NB4 (cell line): ENCODE measurements around the gene WDR33.

Experiments
- DNase-seq: peaks from one replicate; pipeline ENCODE4 v3.0.0; 2010; ENCODE audit warnings: low read depth
- H3K4me3 ChIP-seq: one replicate; pipeline ENCODE4 v1.5.1; 2011; ENCODE audit warnings: mild to moderate bottlenecking, low read depth, low read length, moderate library complexity
- CTCF ChIP-seq: IDR thresholded peaks from one replicate; pipeline ENCODE4 v1.5.1; 2012; ENCODE audit warnings: low read depth, low read length
- MAX ChIP-seq: IDR thresholded peaks from 2 replicates; pipeline ENCODE4 v1.6.1; 2011; ENCODE audit warnings: low read depth, low read length
- MYC ChIP-seq: IDR thresholded peaks from 2 replicates; pipeline ENCODE4 v1.6.1; 2011; ENCODE audit warnings: low read depth, low read length
- POLR2A ChIP-seq: IDR thresholded peaks from 2 replicates; pipeline ENCODE4 v1.6.1; 2011; ENCODE audit warnings: mild to moderate bottlenecking; ENCODE audit not compliant: insufficient read length; ENCODE audit errors: extremely low read depth

The WDR33 gene

DNA sequence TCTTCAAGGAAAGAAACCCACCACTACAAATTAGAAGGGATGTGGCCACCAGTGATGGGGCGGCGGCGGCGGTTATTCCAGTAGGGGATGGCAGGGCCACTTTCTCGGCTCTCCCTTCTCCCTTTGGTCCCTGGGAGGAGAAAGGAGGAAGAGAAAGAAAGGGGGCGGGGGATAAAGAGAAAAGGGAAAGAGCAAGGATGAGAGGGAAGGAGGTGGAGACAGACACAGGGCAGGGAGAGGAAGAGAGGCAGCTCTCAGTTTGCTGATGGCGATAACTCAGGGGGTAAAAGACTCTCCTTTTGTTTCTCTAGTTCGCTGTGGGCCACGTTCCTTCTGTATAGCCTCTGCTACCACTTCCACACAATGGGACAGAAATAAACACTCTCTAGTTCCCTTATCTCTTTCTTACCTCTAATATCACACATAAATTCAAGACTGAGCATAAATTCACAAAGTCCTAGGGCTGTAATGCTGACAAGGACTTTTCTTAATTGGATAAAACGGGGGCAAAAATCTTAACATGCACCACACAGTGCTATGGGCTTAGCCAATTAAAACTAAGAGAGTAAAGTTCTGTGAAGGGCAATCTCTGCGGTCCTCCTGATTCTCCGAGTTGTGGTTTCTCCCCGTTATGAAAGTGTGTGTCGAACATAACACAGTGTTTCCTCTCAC, 95.1 kb downstream of the WDR33 start:
- no peak overlapping the region for H3K4me3 ChIP-seq
- DNase-seq: no peak
- TF ChIP-seq CTCF (no peak), MAX (no peak)

GRCh38 chr2:127713562-127713961, 97.4 kb downstream of the WDR33 start:
- no peak for TF ChIP-seq POLR2A
- H3K4me3 ChIP-seq: no peak overlapping the region
- no peak for DNase-seq

DNA sequence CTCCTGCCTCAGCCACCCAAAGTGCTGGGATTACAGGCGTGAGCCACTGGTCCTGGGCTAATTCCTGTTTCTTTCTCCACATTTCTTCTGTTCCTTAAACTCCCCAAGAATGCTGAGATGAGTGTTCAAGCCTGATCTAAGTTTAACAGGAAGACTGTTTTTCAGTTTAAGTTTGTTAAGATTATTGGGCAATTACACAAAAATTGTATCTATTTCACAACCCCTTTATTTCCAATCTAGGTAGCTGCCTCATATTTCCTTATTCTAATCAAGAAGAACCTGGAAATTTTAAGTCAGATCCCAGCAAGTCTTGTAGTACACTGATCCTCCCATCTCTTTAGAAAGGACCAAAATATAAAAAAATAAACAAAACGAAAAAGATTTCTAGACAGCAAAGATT, 98.0 kb downstream of the WDR33 start:
- no peak for TF ChIP-seq POLR2A
- TF ChIP-seq MYC: no peak
- TF ChIP-seq MAX: no peak
- no peak overlapping the region for H3K4me3 ChIP-seq
- peak; percentile 23 for DNase-seq

- DNase-seq: no peak
- no peak for TF ChIP-seq CTCF
- TF ChIP-seq MYC: no peak
- no peak for TF ChIP-seq POLR2A
- no peak for TF ChIP-seq MAX
- no peak overlapping the region for H3K4me3 ChIP-seq
Observed at GRCh38 chr2:127709336-127709735, 101.6 kb downstream of the WDR33 start.

- DNase-seq: no peak
- no peak overlapping the region for H3K4me3 ChIP-seq
- no peak for TF ChIP-seq POLR2A
- no peak for TF ChIP-seq MAX
- TF ChIP-seq MYC: no peak
- no peak for TF ChIP-seq CTCF
Observed at GRCh38 chr2:127707890-127708648, 102.9 kb downstream of the WDR33 start.

DNA sequence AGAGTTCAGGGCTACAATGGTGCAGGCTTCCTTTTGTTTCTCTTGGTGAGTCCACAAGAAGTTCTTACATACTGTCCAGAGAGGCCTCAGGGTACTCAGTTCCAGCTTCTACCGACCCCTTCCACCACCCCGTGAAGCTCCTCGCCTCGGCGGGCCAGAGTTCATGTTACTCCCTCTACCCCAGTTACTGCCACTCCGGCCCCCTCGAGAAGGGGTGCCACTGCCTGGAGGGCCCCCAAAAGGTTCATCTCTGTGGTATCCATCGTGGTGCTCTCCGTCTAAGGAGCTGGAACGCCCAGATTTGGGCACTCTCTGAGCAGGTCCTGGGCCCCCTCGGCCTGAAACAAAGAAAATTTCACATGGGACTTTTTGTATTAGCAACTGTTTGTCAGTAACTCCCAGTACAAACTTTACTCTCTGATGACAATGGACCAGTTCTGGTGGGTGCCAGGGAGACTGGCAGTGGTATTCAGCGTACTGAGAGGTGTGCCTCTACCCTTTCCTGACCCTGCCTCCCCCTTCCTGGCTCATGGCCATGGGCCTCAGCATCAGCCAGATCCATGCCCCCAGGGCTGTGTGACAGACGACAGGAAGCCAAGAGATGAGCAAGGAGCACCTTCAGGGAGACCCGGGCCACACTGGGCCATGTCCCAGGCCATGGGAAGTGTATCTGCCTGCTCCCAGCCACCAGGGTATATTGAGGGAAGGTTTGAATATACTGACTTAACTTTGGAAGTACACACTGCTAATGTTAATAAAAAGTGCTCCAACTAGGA, 104.6 kb downstream of the WDR33 start:
- DNase-seq: no peak
- TF ChIP-seq POLR2A (no peak), MAX (no peak), MYC (no peak), CTCF (no peak)
- H3K4me3 ChIP-seq: no peak overlapping the region
